ENCODE data around the gene BSPH1. TPM values are rescaled to one million over a fixed set of nuclear protein-coding genes. Genes with fewer than 3 reads are reported as not detected.
"Not testable (repeated sequence)": the region's sequence is repeated elsewhere in the genome, so short reads cannot be mapped to it uniquely, and the experiment has no call there.

BSPH1 gene
- total and polyA plus RNA-seq, 2 donors (not counting 1 experiment from before 2014, with no cell fraction given): not detected

GRCh38 chr19:47991191-47991808 lies 670 bp downstream of the BSPH1 start:
- no peak overlapping the region for H3K27ac ChIP-seq (ENCODE audit: low read length in 2 of 2)
- H2AFZ ChIP-seq (ENCODE audit: insufficient read depth, low read depth, low read length, poor library complexity, severe bottlenecking): no peak overlapping the region
- Mint-ChIP-seq H3K4me3 (no peak overlapping the region), H3K27ac (no peak overlapping the region), H3K27me3 (peaks cover 26% of the 10 kb centered on the region), H3K4me1 (no peaks in the 10 kb centered on the region), H3K9me3 (ENCODE audit: insufficient read depth) (no peaks in the 10 kb centered on the region)
- WGBS (ENCODE audit: insufficient coverage): 36% methylated on average over 10 of the region's 10 CpGs
- intact Hi-C loops (cut with micrococcal nuclease): no loop called here
- H4K20me1 ChIP-seq (ENCODE audit: control insufficient read depth, insufficient read depth, low read length, poor library complexity, severe bottlenecking): no peaks in the 10 kb centered on the region
- ChIA-PET POLR2A (no interaction called here), CTCF (interaction anchor here (0.7 kb wide), 1 partner anchor 16 kb away, joined by 3 read pairs; no protein-coding TSS in a partner anchor)
- ATAC-seq (ENCODE audit: low read depth) (no peak), DNase-seq (no peak)
- no peaks in the 10 kb centered on the region for H3K9me3 ChIP-seq (ENCODE audit: control extremely low read depth in 1 of 3, control insufficient read depth in 2 of 3, insufficient read depth in 1 of 3, low read length in 2 of 3)
- no peak overlapping the region for H3K9ac ChIP-seq (ENCODE audit: low read length)
- H3K27me3 ChIP-seq (replicated peaks in 1 of 4; ENCODE audit: control extremely low read depth in 1 of 4, control insufficient read depth in 3 of 4, insufficient read depth in 4 of 4, low read length in 3 of 4): peaks cover 0 to 11% (median 0%) of the 10 kb centered on the region in 4 experiments
- TF ChIP-seq EZH2 (IDR thresholded peaks at IDR 0.05; ENCODE audit: borderline replicate concordance, insufficient read depth, low read depth, low read length, poor library complexity, severe bottlenecking) (no peak), CTCF (IDR thresholded peaks at IDR 0.05) (no peak)
- H3K79me2 ChIP-seq (ENCODE audit: control insufficient read depth, insufficient read depth, low read length): no peaks in the 10 kb centered on the region
- H3K4me1 ChIP-seq (ENCODE audit: control insufficient read depth in 2 of 2, insufficient read depth in 2 of 2, low read length in 2 of 2): no peaks in the 10 kb centered on the region
- no peak overlapping the region for H3K4me3 ChIP-seq (ENCODE audit: control extremely low read depth in 1 of 5, extremely low read depth in 1 of 5, insufficient read depth in 1 of 5, low read depth in 2 of 5, low read length in 4 of 5)
- no peak overlapping the region for H3K4me2 ChIP-seq (replicated peaks; ENCODE audit: low read depth, low read length, poor library complexity, severe bottlenecking)
- H3K36me3 ChIP-seq (replicated peaks in 1 of 2; ENCODE audit: control extremely low read depth in 1 of 2, control insufficient read depth in 1 of 2, extremely low read depth in 1 of 2, insufficient read depth in 2 of 2, low read length in 1 of 2): no peaks in the 10 kb centered on the region

- Histone ChIP-seq H4K20me1 (ENCODE audit: control insufficient read depth, insufficient read depth, low read length, poor library complexity, severe bottlenecking) (no peaks in the 10 kb centered on the region), H3K4me2 (replicated peaks; ENCODE audit: low read depth, low read length, poor library complexity, severe bottlenecking) (no peak overlapping the region), H3K9ac (ENCODE audit: low read length) (no peak overlapping the region), H3K4me3 (ENCODE audit: control extremely low read depth in 1 of 5, extremely low read depth in 1 of 5, insufficient read depth in 1 of 5, low read depth in 2 of 5, low read length in 4 of 5) (no peak overlapping the region), H3K27me3 (replicated peaks in 1 of 4; ENCODE audit: control extremely low read depth in 1 of 4, control insufficient read depth in 3 of 4, insufficient read depth in 4 of 4, low read length in 3 of 4) (peaks cover 0 to 13% (median 2%) of the 10 kb centered on the region in 4 experiments), H2AFZ (ENCODE audit: insufficient read depth, low read depth, low read length, poor library complexity, severe bottlenecking) (no peak overlapping the region), H3K9me3 (ENCODE audit: control extremely low read depth in 1 of 3, control insufficient read depth in 2 of 3, insufficient read depth in 1 of 3, low read length in 2 of 3) (peaks cover 0 to 6% (median 0%) of the 10 kb centered on the region in 3 donors), H3K4me1 (ENCODE audit: control insufficient read depth in 2 of 2, insufficient read depth in 2 of 2, low read length in 2 of 2) (no peaks in the 10 kb centered on the region), H3K27ac (ENCODE audit: low read length in 2 of 2) (no peak overlapping the region), H3K36me3 (replicated peaks in 1 of 2; ENCODE audit: control extremely low read depth in 1 of 2, control insufficient read depth in 1 of 2, extremely low read depth in 1 of 2, insufficient read depth in 2 of 2, low read length in 1 of 2) (no peaks in the 10 kb centered on the region), H3K79me2 (ENCODE audit: control insufficient read depth, insufficient read depth, low read length) (no peaks in the 10 kb centered on the region)
- Mint-ChIP-seq H3K4me1 (no peaks in the 10 kb centered on the region), H3K9me3 (ENCODE audit: insufficient read depth) (no peaks in the 10 kb centered on the region), H3K27me3 (peaks cover 43% of the 10 kb centered on the region), H3K27ac (no peak overlapping the region), H3K4me3 (no peak overlapping the region)
- no peak for DNase-seq
- POLR2A ChIA-PET: no interaction called here
- intact Hi-C loops (cut with micrococcal nuclease): no loop called here
- CTCF ChIA-PET: interaction anchor here (1.0 kb wide), 1 partner anchor 8 kb away, joined by 3 read pairs; no protein-coding TSS in a partner anchor
- TF ChIP-seq CTCF (IDR thresholded peaks at IDR 0.05) (no peak), EZH2 (IDR thresholded peaks at IDR 0.05; ENCODE audit: borderline replicate concordance, insufficient read depth, low read depth, low read length, poor library complexity, severe bottlenecking) (no peak)
- ATAC-seq (ENCODE audit: low read depth): no peak
- WGBS (ENCODE audit: insufficient coverage): 83% methylated on average over 5 of the region's 6 CpGs
Measured at GRCh38 chr19:47973529-47973928, 18.4 kb downstream of the BSPH1 start.

GRCh38 chr19:47955936-47956335 lies 36.0 kb downstream of the BSPH1 start:
- H3K27me3 Mint-ChIP-seq; H3K4me2 ChIP-seq (replicated peaks; ENCODE audit: low read depth, low read length, poor library complexity, severe bottlenecking); DNase-seq; POLR2A ChIA-PET; H3K9me3 Mint-ChIP-seq (ENCODE audit: insufficient read depth); H2AFZ ChIP-seq (ENCODE audit: insufficient read depth, low read depth, low read length, poor library complexity, severe bottlenecking); H3K36me3 ChIP-seq (replicated peaks in 1 of 2; ENCODE audit: control extremely low read depth in 1 of 2, control insufficient read depth in 1 of 2, extremely low read depth in 1 of 2, insufficient read depth in 2 of 2, low read length in 1 of 2); H3K27me3 ChIP-seq (replicated peaks in 1 of 4; ENCODE audit: control extremely low read depth in 1 of 4, control insufficient read depth in 3 of 4, insufficient read depth in 4 of 4, low read length in 3 of 4); H3K9me3 ChIP-seq (ENCODE audit: control extremely low read depth in 1 of 3, control insufficient read depth in 2 of 3, insufficient read depth in 1 of 3, low read length in 2 of 3); H3K4me3 ChIP-seq (ENCODE audit: control extremely low read depth in 1 of 5, extremely low read depth in 1 of 5, insufficient read depth in 1 of 5, low read depth in 2 of 5, low read length in 4 of 5); H3K4me1 ChIP-seq (ENCODE audit: control insufficient read depth in 2 of 2, insufficient read depth in 2 of 2, low read length in 2 of 2); ATAC-seq (ENCODE audit: low read depth); CTCF ChIA-PET; H3K27ac Mint-ChIP-seq; intact Hi-C loops (cut with micrococcal nuclease); H4K20me1 ChIP-seq (ENCODE audit: control insufficient read depth, insufficient read depth, low read length, poor library complexity, severe bottlenecking); H3K4me1 Mint-ChIP-seq; H3K4me3 Mint-ChIP-seq; H3K9ac ChIP-seq (ENCODE audit: low read length); H3K27ac ChIP-seq (ENCODE audit: low read length in 2 of 2); H3K79me2 ChIP-seq (ENCODE audit: control insufficient read depth, insufficient read depth, low read length): not testable (repeated sequence)
- WGBS (ENCODE audit: insufficient coverage): 95% methylated on average over 6 of the region's 11 CpGs

All from B cell (primary cell).